ENCODE measurements around the gene ZNF677.
"Not testable (repeated sequence)": the region's sequence is repeated elsewhere in the genome, so short reads cannot be mapped to it uniquely, and the experiment has no call there.

DNA sequence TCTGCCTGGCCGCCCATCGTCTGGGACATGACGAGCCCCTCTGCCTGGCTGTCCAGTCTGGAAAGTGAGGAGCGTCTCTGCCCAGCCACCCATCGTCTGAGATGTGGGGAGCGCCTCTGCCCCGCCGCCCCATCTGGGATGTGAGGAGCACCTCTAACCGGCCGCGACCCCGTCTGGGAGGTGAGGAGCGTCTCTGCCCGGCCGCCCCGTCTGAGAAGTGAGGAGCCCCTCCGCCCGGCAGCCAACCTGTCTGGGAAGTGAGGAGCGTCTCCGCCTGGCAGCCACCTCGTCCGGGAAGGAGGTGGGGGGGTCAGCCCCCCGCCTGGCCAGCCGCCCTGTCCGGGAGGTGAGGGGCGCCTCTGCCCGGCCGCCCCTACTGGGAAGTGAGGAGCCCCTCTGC is 32.0 kb downstream of the ZNF677 start:
- TF ChIP-seq, protein P1, sequence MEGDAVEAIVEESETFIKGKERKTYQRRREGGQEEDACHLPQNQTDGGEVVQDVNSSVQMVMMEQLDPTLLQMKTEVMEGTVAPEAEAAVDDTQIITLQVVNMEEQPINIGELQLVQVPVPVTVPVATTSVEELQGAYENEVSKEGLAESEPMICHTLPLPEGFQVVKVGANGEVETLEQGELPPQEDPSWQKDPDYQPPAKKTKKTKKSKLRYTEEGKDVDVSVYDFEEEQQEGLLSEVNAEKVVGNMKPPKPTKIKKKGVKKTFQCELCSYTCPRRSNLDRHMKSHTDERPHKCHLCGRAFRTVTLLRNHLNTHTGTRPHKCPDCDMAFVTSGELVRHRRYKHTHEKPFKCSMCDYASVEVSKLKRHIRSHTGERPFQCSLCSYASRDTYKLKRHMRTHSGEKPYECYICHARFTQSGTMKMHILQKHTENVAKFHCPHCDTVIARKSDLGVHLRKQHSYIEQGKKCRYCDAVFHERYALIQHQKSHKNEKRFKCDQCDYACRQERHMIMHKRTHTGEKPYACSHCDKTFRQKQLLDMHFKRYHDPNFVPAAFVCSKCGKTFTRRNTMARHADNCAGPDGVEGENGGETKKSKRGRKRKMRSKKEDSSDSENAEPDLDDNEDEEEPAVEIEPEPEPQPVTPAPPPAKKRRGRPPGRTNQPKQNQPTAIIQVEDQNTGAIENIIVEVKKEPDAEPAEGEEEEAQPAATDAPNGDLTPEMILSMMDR (IDR thresholded peaks at IDR 0.05), result not testable (repeated sequence)
- TF ChIP-seq EP300, POLR2AphosphoS5 (IDR thresholded peaks at IDR 0.05): not testable (repeated sequence)
